ENCODE measurements around the gene TNFAIP2. TPM values are rescaled to one million over a fixed set of nuclear protein-coding genes. Genes with fewer than 3 reads are reported as not detected.

TNFAIP2 gene
- total and polyA plus RNA-seq, 3 donors from 2014 or later = 44.9 to 92.8 (median 51.8) TPM

DNA sequence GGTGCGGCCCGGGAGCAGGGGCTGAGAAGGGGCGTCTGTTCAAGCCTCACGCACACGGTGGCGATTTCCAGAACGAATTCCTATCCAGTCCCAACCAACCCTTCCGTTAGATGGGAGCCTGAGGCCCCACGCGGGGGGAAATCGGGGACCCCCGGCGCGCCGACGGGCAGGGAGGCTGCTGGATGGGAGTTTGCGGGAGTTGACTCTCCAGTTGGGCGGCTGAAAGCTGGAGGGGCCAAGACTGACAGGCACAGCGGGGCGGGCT is 18.9 kb upstream of the TNFAIP2 start:
- Histone ChIP-seq H3K27me3 (no peaks in the 10 kb centered on the region), H3K9me3 (no peaks in the 10 kb centered on the region)
- WGBS, 2 donors = 30 to 42% methylated on average over 5 to 18 of the region's 20 CpGs

DNA sequence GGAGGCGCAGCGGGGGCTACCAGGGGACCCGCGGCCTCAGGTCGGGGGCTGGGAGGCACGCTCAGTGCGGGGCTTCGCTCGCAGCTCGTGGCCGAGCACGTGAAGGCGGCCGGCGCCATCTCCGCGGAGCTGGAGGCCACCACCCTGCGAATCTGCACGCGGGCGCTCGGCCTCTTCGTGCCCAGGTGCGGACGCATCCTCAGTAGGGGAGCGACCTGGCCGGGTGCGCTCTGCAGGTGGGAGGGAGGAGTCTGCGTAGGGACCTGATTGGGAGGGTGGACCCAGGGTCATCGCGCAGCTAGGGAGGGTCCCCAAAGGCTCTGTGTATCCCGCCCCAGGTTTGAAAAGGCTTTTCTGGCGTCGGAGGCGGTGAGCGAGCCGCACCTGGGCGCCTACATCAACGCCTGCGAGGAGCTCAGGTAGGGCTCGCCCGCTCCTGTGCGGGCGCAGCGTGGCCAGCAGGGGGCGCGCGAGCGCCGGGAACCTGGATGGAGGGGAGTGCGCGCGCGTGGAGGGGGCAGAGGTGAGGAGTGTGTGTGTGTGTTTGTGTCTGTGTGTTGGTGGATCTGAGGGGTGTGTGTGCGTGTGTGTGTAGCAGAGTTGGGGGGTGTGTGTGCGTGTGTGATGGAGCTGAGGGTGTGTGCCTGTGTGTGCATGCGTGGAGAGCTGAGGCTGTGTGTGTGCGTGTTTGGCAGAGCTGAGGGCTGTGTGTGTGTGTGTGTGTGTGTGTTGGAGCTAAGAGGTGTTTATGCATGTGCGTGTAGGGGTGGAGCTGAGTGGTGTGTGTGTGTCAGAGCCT is 18.4 kb upstream of the TNFAIP2 start:
- peaks cover 18% of the 10 kb centered on the region for H3K4me1 ChIP-seq
- no peaks in the 10 kb centered on the region for H3K36me3 ChIP-seq (ENCODE audit: low read depth, missing control alignments)
- TF ChIP-seq, protein P1, sequence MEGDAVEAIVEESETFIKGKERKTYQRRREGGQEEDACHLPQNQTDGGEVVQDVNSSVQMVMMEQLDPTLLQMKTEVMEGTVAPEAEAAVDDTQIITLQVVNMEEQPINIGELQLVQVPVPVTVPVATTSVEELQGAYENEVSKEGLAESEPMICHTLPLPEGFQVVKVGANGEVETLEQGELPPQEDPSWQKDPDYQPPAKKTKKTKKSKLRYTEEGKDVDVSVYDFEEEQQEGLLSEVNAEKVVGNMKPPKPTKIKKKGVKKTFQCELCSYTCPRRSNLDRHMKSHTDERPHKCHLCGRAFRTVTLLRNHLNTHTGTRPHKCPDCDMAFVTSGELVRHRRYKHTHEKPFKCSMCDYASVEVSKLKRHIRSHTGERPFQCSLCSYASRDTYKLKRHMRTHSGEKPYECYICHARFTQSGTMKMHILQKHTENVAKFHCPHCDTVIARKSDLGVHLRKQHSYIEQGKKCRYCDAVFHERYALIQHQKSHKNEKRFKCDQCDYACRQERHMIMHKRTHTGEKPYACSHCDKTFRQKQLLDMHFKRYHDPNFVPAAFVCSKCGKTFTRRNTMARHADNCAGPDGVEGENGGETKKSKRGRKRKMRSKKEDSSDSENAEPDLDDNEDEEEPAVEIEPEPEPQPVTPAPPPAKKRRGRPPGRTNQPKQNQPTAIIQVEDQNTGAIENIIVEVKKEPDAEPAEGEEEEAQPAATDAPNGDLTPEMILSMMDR (IDR thresholded peaks at IDR 0.05) = peak; percentile 96 to 98 (median 96)
- no peak for TF ChIP-seq POLR2A (IDR thresholded peaks at IDR 0.05)
- DNase-seq = peak; percentile 81
- no peaks in the 10 kb centered on the region for H3K9me3 ChIP-seq
- H3K4me3 ChIP-seq = no peak overlapping the region
- intact Hi-C loops (cut with DNase I; ENCODE audit: low total_unique reads) = loop anchor here (10.0 kb wide), 2 partner anchors 80 to 190 kb away; no protein-coding TSS in a partner anchor
- H3K27me3 ChIP-seq = no peaks in the 10 kb centered on the region
- no peak overlapping the region for H3K27ac ChIP-seq
- WGBS, 2 donors = 17 to 47% methylated on average over 13 to 54 of the region's 59 CpGs

More for the DNA sequence above, 18.9 kb upstream of the TNFAIP2 start:
- intact Hi-C loops (cut with DNase I; ENCODE audit: low total_unique reads) = loop anchor here (10.0 kb wide), 2 partner anchors 80 to 190 kb away; no protein-coding TSS in a partner anchor
- no peak overlapping the region for H3K27ac ChIP-seq
- peaks cover 21% of the 10 kb centered on the region for H3K4me1 ChIP-seq
- DNase-seq = no peak
- H3K4me3 ChIP-seq = no peak overlapping the region
- TF ChIP-seq POLR2A (IDR thresholded peaks at IDR 0.05) = no peak
- TF ChIP-seq, protein P1 (IDR thresholded peaks at IDR 0.05) = no peak
- no peaks in the 10 kb centered on the region for H3K36me3 ChIP-seq (ENCODE audit: low read depth, missing control alignments)

DNA sequence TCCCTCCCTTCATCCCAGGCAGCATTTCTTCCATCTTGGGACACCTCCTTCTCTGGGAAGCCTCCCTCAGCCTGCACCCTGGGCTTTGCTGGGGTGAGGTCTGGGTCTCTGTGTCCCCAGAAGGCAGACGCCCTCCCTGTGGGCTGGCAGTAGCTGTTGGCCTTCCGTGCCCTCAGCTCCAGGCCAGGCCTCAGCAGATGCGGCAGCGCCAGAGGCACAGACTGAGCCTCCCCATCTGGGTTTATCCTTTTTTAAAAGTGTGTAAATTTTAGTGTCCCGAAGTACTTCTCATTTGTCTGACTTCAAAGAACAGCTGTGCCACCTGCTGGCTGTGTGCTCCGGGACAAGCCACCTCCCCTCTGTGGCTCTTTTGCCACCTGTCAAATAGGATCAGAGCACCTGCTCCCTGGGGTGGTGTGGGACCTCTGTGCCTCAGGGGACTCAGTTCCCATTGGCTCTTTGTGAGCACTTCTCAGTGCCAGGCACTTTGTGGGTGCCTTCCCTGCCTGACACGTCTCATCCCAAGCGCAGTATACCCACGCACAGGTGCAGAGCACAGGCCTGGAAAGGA is 17.6 kb upstream of the TNFAIP2 start:
- DNase-seq = no peak
- TF ChIP-seq POLR2A (IDR thresholded peaks at IDR 0.05) = no peak
- TF ChIP-seq, protein P1 (IDR thresholded peaks at IDR 0.05) = no peak
- intact Hi-C loops (cut with DNase I; ENCODE audit: low total_unique reads) = loop anchor here (10.0 kb wide), 2 partner anchors 79 to 189 kb away; no protein-coding TSS in a partner anchor
- Histone ChIP-seq H3K4me3 (no peak overlapping the region), H3K36me3 (ENCODE audit: low read depth, missing control alignments) (no peaks in the 10 kb centered on the region), H3K27me3 (no peaks in the 10 kb centered on the region), H3K27ac (no peak overlapping the region), H3K4me1 (peaks cover 21% of the 10 kb centered on the region), H3K9me3 (no peaks in the 10 kb centered on the region)
- 74 to 76% methylated on average over 9 of the region's 9 CpGs for WGBS, 2 donors

DNA sequence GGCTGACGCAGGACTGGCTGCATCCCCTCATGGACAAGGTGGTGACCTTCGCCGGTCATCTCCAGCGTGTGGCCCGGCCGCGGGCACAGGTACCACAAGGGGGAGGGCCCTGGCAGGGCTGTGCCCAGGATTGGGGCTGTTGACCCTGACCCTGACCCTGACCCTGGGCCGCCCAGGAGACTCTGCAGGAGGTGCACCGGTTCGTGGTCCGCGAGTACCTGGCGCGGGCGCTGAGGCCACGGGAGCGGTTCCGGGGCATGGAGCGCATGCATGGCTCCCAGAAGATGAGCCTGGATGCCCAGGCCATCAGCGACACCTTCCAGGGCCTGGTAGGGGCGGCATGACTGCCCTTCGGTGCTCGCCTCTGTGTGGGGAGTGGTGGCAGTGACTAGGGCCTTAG is 15.8 kb upstream of the TNFAIP2 start:
- no peaks in the 10 kb centered on the region for H3K27me3 ChIP-seq
- no peak overlapping the region for H3K27ac ChIP-seq
- H3K9me3 ChIP-seq = no peaks in the 10 kb centered on the region
- DNase-seq = no peak
- no peak overlapping the region for H3K4me3 ChIP-seq
- whole genome bisulfite sequencing, 2 donors = 92% methylated on average over 14 to 23 of the region's 23 CpGs
- intact Hi-C loops (cut with DNase I; ENCODE audit: low total_unique reads) = loop anchor here (10.0 kb wide), 2 partner anchors 77 to 187 kb away; no protein-coding TSS in a partner anchor
- no peak for TF ChIP-seq POLR2A (IDR thresholded peaks at IDR 0.05)
- TF ChIP-seq, protein P1 (IDR thresholded peaks at IDR 0.05) = no peak
- no peaks in the 10 kb centered on the region for H3K36me3 ChIP-seq (ENCODE audit: low read depth, missing control alignments)
- peaks cover 27% of the 10 kb centered on the region for H3K4me1 ChIP-seq

Data from testis (tissue), 3 donors.